NCI-H2171 (cell line): ENCODE data around the gene IGLL5.
"Not testable (repeated sequence)": the region's sequence is repeated elsewhere in the genome, so short reads cannot be mapped to it uniquely, and the experiment has no call there.

Experiments
- DNase-seq: peaks from one replicate; lab custom pipeline; 2025; lab: John Stamatoyannopoulos, UW

The IGLL5 gene

DNA sequence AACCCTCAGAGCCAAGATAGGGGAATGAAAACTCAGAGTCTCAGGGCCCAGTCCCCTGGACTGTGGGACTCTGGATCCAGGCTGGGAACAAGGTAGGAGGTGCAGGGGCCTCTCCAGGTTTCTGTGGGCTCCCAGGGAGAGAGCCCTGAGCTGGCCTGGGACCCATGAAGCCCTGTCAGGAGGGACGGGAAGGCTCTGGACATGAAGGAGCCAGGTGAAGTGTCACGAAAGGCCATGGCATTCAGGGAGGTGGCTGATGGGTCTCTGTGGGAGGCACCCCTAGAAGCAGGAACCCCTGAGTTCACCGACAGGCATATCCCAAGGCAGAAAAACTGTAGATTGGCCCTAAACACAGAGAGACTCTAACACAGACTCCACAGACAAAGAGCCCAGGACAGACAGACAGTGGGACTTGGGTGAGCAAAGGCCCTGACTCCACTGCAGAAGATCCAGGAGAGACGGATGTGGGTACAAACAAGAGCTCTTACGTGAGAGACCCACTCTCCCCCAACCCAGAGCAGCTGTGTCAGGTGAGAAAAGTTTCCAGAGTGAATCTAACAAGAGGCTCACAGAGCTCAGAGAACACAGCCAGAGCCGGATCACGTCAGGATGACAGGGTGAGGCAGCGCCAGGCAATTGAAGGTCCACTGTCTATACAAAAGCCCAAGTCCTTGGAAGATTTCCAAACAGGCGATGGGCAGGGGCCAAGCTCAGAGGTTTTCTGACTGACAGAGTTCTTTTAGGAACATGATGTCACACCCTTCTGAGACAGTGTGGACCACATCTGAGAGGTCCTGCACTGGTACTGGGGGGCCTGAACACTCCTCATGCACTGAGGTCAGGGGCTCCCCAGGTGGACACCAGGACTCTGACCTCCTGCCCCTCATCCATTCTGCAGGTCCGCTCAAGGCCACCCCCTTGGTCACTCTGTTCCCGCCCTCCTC is 27.4 kb downstream of the IGLL5 start:
- DNase-seq, result no peak

DNA sequence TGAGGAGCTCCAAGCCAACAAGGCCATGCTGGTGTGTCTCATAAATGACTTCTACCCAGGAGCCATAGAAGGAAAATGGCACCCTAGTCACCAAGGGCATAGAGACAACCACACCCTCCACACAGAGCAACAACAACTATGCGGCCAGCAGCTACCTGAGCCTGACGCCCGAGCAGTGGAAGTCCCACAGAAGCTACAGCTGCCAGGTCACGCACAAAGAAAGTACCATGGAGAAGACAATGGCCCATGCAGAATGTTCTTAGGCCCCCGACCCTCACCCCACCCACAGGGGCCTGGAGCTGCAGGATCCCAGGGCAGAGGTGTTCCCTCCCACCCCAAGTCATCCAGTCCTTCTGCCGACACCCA is 28.0 kb downstream of the IGLL5 start:
- no peak for DNase-seq

DNA sequence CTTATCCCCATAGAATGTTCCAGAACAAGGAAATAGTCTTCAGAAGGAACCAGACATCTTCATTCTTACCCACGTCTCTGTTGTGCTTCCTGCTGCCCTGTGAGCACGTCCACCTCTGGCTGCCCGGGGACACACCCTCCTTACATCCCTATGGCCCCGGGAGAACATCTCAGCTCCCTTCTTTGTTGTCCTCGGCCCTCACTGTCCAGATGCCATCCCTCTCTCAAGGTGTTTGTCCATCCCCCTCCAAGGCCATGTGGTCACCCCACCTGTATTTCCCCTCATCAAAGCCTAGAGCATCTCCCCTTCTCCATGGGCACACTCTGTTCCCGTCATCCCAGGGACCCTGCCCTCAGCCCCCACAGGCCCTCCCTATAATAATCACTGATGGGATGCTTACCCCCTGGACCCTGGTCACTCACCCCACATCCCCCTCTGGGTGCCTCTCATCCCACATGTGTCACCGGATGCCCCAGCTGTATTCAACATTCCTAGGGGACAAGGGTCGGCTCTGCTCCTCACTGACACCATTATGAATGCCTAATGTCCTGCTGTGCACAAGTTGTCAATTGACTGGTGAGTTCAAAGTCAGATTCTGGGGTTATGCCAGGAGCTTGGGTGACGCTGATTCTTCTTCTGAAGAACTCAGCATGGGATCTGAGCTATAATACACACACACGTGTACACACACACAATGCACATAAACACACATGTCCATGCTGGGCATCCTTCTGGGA is 28.8 kb downstream of the IGLL5 start:
- no peak for DNase-seq

DNA sequence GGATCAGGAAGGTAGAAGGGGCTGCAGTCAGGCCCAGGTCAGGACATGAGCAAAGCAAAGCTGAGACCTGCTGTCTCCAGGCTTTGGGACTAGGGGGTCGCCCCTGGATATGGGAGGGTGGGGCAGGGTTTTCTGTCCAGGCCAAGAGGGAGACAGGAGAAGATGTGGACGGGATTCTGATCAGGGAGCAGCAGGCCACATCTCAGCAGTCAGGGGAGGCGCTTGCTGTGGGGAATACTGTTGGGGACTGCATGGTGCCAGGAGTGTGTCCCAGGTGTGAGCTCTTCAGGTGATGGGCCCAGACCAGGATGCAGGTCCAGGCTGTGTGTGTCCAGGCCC is 29.3 kb downstream of the IGLL5 start:
- no peak for DNase-seq

DNA sequence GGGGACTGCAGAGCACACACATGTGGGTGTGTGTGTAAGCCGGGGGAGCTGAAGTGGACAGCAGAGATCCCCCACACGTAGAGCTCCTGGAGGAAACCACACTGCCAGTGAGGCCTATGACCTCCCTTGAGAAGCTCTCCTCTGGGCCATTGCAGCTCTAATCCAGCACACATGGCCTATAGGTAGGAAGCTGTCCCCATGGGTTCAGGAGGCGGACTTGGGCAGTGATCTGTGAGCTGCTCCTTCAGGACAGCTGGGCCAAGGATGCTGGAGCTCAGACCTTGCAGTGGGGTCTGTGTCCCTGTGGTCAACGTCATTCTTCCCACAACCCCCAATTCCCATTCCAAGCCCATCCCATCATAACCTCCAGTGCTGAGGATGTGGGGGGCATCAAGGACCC is 29.8 kb downstream of the IGLL5 start:
- DNase-seq, result no peak

DNA sequence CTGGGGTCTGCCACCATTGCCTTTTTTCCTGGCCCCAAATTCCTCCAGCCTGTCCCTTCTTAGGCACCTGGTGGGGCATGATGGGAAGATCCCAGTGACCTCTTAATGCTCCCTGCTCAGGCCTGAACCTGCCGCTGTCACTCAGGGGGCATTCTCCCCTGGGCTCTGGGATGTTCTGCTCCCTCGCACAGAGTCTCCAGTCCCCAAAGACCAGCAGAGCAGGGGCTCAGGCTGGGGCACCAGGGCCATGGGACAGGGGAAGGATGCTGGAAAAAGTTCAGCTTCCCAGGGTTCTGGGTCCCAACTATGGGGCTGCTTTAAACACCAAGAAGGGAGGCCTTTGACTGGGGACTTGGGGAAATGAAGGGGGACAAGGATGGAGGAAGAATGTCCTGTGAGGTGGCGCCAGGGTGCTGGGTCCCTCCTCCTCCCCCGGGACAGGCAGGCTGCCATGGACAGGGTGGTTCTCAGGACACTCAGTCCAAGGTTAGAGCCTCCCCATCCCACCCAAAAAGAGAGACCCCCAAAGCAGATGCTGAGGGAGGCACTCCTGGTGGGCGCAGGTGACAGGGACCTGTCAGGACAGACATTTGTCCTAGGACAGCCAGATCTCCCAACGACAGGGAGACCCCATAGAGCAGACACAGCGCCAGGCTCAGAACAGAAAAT is 30.8 kb downstream of the IGLL5 start:
- DNase-seq, result no peak

DNA sequence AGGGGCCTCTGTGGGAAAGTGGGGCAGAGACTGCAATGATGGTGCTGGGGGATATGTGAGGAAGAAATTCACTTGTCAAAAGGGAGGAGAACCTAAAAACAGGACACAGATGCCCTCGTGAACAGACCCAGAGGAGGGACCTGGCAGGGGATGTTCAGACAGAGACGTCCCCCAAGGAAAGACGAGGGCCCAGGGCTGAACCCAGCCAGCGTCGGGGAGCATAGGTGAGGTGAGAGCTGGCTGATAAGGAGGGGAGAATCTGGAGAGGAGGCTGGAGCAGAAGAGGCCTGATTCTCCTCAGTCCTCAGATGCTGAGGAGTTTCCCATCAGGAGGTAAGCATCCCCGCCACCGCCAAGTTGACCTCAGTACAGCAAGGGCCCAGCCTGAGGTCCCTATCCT is 31.4 kb downstream of the IGLL5 start:
- no peak for DNase-seq

DNA sequence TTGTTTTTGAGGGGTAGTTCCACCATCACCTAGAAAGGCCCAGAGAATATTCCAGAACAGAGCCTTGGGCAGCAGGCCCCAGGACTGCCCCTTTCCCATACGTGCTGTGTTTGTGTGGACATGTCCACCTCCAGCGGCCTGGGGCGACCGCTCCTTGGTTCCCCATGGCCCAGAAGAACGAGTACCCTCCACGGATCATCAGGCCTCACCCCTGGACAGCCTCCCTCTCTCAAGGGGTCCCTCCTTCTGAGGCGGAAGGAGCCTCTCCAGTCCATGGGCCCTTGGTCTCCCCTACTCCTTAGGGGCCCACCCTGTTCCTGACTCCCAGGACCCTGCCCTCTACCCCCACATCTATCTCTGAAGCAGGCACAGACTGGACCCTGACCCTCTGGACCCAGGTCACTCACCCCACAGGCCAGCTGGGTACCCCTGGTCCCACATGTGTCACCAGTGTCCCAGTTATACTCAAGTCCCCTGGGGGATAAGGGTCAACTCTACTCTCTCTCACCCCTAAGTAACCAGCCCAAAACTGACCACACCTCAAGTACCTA is 32.6 kb downstream of the IGLL5 start:
- DNase-seq, result no peak

DNA sequence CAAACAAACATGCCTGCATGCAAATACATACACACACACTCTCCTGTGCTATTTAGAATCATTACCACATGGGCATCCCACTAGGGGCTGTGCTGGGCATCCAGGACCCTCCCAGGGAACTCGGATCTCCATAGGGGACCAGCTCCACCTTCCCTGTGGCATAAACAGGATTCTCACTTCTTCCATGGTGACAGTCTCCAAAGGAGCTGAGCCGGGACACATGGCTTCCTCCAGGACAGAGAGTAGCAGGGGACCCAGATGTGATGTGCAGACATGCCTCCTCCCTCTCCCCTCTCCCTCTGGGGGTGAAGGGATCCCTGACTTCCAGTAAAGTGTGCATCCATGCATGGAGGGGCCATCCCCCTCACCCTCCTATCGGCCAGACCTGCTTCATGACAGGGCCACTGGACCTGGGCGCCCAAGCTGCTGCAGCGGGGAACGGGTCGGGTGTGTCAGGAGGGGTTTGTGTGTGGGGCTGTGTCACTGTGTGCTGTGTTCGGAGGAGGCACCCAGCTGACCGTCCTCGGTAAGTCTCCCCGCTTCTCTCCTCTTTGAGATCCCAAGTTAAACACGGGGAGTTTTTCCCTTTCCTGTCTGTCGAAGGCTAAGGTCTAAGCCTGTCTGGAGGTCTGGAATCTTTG is 33.4 kb downstream of the IGLL5 start:
- no peak for DNase-seq

DNA sequence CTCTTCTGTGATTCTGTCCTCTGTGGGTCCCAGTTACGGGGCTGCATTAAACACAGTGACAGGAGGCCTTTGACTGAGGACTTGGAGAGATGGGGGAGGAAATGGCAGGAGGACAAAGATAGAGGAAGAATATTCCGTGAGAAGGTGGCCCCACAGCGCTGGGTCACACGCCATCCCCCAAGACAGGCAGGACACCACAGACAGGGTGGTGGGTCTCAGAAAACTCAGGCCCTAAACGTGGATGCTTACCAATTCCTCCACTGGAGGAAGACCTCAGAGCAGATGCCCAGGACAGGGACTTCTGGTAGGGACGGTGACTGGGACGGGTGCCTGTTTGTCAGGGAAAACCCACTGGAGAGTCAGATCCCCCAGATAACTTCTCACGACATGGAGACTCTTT is 34.0 kb downstream of the IGLL5 start:
- DNase-seq, result no peak

DNA sequence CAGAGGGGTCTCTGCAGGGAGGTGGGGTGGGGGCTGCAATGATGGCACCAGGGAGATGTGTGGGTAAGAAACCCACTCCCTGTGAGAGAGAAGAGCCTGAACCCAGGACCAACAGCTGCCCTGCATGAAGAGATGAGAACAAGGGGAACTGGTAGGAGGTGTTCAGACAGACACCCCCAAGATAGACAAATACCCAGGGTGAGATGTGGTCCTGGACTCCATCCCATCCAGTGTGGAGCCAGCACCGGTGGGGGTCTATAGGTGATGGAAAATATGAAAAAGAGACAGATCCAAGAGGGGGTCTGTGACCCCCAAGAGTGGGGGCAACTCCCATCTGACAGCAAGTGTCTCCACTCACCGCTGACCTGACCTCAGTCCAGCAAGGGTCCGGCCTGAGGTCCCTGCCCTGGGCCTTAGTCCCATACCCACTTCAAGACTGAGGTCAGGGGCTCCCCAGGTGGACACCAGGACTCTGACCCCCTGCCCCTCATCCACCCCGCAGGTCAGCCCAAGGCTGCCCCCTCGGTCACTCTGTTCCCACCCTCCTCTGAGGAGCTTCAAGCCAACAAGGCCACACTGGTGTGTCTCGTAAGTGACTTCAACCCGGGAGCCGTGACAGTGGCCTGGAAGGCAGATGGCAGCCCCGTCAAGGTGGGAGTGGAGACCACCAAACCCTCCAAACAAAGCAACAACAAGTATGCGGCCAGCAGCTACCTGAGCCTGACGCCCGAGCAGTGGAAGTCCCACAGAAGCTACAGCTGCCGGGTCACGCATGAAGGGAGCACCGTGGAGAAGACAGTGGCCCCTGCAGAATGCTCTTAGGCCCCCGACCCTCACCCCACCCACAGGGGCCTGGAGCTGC is 34.7 kb downstream of the IGLL5 start:
- not testable (repeated sequence) for DNase-seq

DNA sequence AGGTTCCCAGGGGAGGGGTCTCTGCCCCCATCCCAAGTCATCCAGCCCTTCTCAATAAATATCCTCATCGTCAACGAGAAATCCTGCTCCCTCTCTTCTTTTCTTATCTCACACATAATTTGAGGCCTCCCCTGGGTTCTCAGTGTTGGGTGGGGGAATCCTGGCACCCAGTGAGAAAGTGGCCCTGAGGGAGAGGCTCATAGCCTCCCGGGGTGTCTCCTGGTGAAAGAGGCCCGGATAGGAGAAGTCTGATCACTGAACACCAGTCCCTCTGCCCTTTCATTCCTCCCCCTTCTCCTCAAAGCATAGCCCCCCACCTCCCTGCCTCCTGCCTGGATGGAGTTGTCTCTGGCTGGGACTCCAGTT is 35.3 kb downstream of the IGLL5 start:
- no peak for DNase-seq

DNA sequence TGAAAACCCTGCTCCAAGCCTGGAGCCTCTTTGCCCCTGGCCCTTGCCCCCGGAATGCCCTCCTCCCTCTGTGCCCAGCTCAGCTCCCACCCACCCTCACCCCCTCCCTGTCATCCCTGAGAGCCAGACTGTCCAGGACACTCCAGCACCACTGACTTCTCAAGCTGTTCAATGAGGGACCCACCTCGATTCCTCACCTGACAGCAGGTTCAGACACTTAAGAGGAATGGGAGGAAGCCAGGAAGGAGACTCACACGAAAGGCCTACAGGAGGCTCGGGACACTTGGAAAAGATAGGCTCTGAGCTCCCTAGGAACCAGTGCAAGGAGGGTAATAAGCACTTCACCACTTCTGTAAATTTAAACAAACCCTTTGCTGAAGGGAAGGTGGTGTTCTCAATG is 35.8 kb downstream of the IGLL5 start:
- no peak for DNase-seq

DNA sequence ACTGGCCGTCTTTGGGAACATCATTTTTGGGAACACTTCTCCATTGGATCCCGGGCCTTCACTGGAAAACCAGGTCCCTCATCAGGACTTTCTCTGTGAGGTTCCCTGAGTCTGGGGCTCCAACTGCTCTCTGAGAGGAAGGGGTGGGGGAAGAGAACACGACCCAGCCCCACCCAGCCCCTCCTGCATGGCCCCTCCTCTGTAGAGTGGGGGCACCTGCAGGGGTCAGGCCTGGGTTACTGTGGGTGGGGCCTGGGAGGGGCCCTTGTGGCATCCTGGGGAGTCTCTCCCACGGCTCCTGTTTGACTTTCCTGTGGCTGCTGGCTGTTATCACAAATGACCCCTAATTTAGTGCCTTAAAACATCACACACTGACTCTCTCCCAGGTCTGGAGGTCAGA is 36.3 kb downstream of the IGLL5 start:
- DNase-seq, result no peak

DNA sequence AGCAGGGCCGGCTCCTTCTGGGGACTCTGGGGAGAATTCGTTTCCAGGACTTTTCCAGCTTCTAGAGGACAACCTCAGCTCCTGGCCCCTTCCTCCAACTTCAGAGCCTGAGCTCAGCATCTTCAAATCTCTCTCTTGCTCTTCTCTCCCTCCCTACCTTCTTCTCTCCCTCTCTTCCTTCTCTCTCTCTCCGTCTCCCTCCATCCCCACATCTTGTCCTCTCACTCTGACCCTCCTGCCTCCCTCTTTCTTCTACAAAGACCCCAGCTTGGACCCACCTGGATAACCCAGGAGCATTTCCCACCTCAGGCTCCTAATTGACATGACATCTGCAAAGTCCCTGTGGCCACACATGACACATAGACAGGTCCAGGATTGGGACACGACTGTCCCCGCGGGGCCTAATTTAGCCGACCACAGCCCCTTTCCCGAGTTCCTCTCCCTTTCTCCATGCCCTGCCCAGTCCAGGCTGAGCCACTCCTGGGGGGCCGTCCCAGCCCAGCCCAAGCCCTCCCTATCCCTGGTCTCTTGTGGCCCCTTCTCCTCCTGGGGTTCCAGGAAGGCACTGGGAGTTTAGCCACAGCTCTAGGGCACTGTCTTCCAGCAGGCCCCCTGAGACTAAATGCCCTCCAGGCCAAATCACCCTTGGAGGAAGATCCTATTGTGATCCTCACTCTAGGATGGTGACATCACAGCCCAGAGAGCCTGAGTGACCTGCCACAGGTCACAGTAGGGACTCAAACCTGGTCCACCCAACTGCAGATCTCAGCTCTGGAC is 36.9 kb downstream of the IGLL5 start:
- DNase-seq, result no peak

DNA sequence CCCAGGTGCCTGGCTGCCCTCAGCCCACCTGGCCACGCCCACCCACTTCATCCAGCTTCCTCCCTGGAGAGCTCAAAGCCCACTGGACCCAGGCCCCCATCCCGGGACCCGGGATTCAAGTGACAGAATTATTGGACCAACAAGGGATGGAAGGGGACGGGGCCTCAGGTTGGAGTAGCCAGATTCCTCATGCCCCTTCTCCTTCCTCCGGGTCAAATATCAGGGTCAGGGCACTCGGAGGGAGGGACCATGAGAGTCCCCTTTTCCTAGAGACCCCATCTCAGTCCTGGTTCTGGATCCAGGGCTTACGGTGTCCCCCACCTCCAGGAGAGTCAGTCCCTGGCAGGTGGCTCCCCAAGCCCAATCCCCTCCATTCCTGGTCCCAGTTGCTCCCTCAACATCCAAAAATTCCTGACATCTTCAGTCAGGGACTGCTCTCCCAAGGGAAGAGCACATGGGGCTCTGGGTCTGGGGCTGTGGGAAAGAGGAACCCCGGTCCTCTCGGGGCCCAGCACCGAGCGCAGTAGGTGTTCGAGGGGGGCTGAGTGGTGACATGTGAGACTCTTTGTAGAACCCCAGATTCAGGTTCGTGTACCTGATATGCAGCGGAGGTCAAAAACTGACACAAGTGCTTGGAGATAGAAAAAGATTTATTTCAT is 37.7 kb downstream of the IGLL5 start:
- no peak for DNase-seq

DNA sequence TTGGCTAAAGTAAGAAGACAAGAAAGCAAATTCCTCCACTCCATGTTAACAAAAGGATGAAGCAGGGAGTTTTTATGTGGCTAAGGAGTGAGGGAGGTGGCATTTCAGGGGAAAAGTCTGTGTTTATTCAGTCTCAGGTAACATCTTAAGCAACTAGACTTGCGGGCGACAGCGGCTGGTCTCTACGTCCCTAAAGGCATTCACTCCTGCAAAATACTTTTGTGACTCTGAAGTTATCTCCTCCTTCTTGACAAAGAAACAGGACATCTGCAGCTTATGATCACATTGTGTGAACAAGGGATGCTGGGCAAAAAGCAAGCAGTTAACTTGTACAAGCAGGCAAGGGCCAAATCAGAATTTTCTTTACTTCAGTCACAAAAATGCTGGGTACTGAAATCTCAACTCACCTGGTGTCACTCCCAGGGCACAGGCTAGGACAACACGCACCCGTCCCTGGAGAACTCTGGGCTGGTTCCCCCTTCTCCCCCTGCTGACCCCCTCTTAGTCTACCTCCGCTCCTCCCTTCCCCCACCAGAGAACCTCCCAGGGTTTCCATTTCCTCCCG is 38.3 kb downstream of the IGLL5 start:
- DNase-seq, result no peak

DNA sequence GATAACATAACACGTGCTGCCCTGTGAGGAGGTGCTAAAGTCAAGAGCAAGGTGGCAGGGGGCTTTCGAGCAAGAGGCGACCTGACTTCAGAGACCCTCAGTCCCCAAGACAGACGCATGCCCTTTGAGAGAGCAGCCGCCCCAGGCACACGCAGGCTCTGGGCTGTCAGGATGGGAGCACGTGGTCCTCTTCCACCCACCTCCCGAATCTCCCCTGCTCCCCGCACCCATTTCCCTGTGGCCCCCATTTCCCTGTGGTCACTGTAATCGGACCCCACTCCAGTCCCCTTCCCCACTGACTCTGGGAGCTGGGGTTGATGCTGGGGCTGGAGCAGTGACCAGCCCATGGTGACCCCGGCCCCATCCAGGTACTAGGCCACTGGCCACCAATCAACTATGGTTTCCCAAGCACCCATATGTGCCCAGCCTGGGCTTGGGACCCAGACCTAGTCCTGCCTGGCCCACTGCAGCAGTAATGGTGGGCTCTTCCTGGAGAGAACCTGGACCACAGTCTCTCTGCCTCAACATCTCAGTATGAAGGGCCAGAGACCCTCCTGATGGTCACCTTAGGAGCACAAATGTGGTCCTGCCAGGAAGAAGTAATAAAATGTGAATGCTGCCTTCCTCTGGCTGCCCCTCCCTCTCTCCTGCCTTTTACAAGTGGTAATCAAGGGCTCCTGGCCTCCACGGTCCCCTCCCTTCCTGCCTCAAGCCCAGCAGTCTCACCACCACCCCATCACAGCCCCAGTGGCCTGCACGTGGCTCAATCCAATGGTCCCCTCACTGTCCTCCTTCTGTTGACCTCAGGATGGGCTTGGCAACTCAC is 39.0 kb downstream of the IGLL5 start:
- DNase-seq, result no peak
